Activated CD4-positive, alpha-beta T cell treated with anti-CD3 and anti-CD28 coated beads, Interleukin-2, amount 10 ng/mL, durations not matched to agents 7 days and 5 days (primary cell): ENCODE measurements around the gene PREX1. TPM values are rescaled to one million over a fixed set of nuclear protein-coding genes. Genes with fewer than 3 reads are reported as not detected.
A peak's percentile ranks its signal among the peaks of the same experiment; 100 is the strongest.

Source experiments
- CTCF ChIA-PET: fragments of 350-600 bp; sonication (Branson Sonifier 250); formaldehyde crosslinking; loops from one replicate; lab custom pipeline; 2021; ENCODE audit warnings: antibody characterized with exemption; lab: Charles Lee
- POLR2A ChIA-PET: fragments of 350-600 bp; sonication (Branson Sonifier 250); formaldehyde crosslinking; loops from one replicate; lab custom pipeline; 2021; ENCODE audit warnings: antibody characterized with exemption; lab: Charles Lee
- DNase-seq: peaks from one replicate; pipeline ENCODE4 v3.0.0-alpha.2; 2020
- H3K27ac Mint-ChIP-seq: one replicate; pipeline ENCODE4 v1.8.0; 2021; ENCODE audit warnings: mild to moderate bottlenecking, moderate library complexity, mixed read lengths
- H3K27me3 Mint-ChIP-seq: one replicate; pipeline ENCODE4 v1.8.0; 2021; ENCODE audit warnings: mixed read lengths
- H3K36me3 Mint-ChIP-seq: one replicate; pipeline ENCODE4 v1.8.0; 2021; ENCODE audit warnings: low read depth, mixed read lengths
- H3K4me1 Mint-ChIP-seq: one replicate; pipeline ENCODE4 v1.8.0; 2021; ENCODE audit warnings: mixed read lengths
- H3K4me3 Mint-ChIP-seq: one replicate; pipeline ENCODE4 v1.8.0; 2021; ENCODE audit warnings: mild to moderate bottlenecking, moderate library complexity, mixed read lengths
- H3K9me3 Mint-ChIP-seq: one replicate; pipeline ENCODE4 v1.8.0; 2021; ENCODE audit warnings: mixed read lengths
- total RNA-seq, 2 experiments: library from RNA; stranded (reverse); gene quantifications; one replicate each; pipeline ENCODE4 v1.2.3, GENCODE V29; 2021

The PREX1 gene
- total RNA-seq, 2 experiments from 2014 or later: 81.0 to 86.1 TPM

DNA sequence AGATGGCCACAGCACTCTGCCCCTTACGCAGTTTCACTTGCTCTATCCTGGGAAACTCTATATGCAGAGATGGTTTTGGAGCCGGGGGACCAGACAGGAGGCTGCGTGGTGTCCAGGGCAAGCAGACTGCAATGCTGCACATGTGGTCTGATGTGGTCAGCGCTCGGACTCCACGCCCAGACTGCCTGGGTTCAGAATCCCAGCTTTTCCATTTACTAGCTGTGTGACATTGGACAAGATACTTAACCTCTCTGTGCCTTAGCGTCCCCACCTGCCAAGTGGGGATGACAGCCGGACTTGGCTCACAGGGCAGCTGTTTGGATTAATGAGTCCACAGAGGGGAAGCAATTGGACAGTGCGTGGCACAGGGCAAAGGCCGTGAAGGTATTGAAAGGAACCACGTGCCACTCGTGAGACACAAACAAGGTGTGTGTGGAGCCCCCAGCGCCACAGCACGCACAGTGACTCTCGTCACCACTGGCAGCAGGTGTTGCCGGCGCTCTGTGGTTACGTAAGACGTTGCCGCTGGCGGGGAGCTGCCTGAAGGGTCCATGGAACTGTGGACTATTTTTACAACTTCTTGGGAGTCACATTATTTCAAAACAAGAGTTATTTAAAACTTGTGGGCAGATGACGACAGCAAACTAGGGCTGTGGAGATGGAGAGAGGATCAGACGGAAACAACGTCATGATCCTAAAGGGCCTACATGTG, 201.4 kb downstream of the PREX1 start:
- peaks cover 24% of the 10 kb centered on the region for H3K36me3 Mint-ChIP-seq
- H3K4me1 Mint-ChIP-seq: peaks cover 19% of the 10 kb centered on the region
- POLR2A ChIA-PET: interaction anchor here (0.6 kb wide), 2 partner anchors 259 to 1334 kb away, joined by 3 read pairs; no protein-coding TSS in a partner anchor
- peak overlapping the region; percentile 69 for H3K27ac Mint-ChIP-seq
- H3K9me3 Mint-ChIP-seq: no peaks in the 10 kb centered on the region
- no peak overlapping the region for H3K4me3 Mint-ChIP-seq
- peak; percentile 16 for DNase-seq
- H3K27me3 Mint-ChIP-seq: no peaks in the 10 kb centered on the region
- CTCF ChIA-PET: interaction anchor here (1.0 kb wide), 1 partner anchor 249 kb away, joined by 6 read pairs; no protein-coding TSS in a partner anchor

DNA sequence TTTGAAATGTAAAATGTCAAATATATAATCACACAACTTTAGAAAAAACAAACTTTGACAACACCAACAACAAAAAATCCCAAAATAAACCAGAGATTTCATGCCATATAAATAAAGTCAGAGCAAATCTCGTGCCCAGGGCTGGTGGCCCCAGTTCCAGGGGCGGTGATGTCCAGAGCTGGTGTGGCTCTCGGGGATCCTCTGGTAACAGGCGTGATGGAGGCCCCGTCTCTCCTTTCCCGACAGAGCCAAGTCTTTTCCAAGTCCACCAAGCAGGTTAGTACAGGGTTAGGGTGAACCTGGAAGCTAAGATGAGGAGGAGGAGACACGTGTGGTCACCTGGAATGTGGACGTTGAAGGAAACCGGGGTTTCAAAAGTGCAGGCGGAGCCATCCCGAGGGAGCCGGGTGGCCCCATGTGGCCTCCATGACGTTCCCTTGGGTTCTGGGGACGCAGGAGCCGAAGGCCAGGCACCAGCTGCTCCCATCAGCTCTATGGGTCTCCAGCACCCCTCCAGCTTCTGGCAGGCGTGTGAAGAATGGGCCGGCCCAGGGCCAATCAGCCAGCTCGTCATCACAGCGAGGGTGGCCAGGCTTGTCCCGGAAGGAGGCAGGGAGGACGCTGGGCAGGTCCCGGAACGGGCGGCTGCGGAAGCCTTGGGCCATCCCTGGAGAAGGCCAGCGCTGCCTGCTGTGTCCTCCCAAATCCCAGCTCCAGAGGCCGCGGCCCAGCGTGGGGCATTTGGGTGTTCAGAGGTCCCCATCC, 202.5 kb downstream of the PREX1 start:
- POLR2A ChIA-PET: no interaction called here
- no peak overlapping the region for H3K27ac Mint-ChIP-seq
- no peak for DNase-seq
- H3K4me3 Mint-ChIP-seq: no peak overlapping the region
- CTCF ChIA-PET: interaction anchor here (0.6 kb wide), 1 partner anchor 224 kb away, joined by 3 read pairs; no protein-coding TSS in a partner anchor
- peaks cover 28% of the 10 kb centered on the region for H3K4me1 Mint-ChIP-seq
- no peaks in the 10 kb centered on the region for H3K9me3 Mint-ChIP-seq
- peaks cover 19% of the 10 kb centered on the region for H3K36me3 Mint-ChIP-seq
- no peaks in the 10 kb centered on the region for H3K27me3 Mint-ChIP-seq

DNA sequence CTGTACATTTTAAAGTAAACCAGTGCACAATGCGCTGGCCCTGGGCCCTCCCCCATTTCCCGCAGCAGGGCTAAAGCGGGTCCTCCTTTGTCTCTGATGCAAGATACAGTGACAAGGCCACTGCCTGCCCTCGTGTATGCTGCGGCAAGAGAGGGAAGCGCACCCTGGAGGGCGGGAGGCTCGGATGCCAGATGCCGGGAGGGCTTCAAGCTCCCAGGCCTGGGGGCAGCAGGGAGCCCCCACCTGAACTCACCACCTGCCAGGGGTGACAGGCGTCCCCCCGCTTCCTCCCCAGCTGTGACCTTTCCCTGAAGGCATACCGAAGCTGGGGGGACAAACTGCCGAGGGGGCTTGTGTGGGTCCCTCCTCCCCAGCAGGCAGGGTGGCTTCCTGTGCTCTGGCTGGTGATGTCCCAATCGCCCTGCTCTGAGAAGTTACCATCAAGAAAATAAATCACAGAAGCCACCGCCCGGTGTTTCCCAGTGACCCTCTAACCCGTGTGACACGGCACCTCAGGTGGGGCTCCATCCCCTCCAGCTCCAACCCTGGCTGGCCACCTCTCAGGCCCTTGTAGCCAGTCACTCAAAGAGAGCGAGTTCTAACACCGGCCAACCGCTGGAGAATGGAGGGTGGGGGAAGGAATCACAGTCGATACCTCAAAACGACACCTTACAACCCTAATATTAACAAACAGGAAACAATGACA, 203.3 kb downstream of the PREX1 start:
- no peaks in the 10 kb centered on the region for H3K9me3 Mint-ChIP-seq
- POLR2A ChIA-PET: interaction anchor here (0.6 kb wide), 1 partner anchor 1930 kb away, joined by 4 read pairs; no protein-coding TSS in a partner anchor
- H3K4me3 Mint-ChIP-seq: no peak overlapping the region

GRCh38 chr20:48623906-48624265, 203.9 kb downstream of the PREX1 start:
- Mint-ChIP-seq H3K27me3 (no peaks in the 10 kb centered on the region), H3K4me1 (peaks cover 28% of the 10 kb centered on the region), H3K36me3 (peaks cover 19% of the 10 kb centered on the region), H3K27ac (no peak overlapping the region), H3K4me3 (no peak overlapping the region), H3K9me3 (no peaks in the 10 kb centered on the region)
- ChIA-PET CTCF (interaction anchor here (0.7 to 1.4 kb wide), 2 partner anchors 11 to 897 kb away, joined by 3 to 7 read pairs; no protein-coding TSS in a partner anchor), POLR2A (interaction anchor here (0.6 kb wide), 1 partner anchor 1929 kb away, joined by 4 read pairs; no protein-coding TSS in a partner anchor)
- no peak for DNase-seq

More for the DNA sequence above, 203.3 kb downstream of the PREX1 start:
- DNase-seq: no peak
- Mint-ChIP-seq H3K27me3 (no peaks in the 10 kb centered on the region), H3K36me3 (peaks cover 19% of the 10 kb centered on the region), H3K27ac (no peak overlapping the region), H3K4me1 (peaks cover 28% of the 10 kb centered on the region)
- CTCF ChIA-PET: interaction anchor here (0.7 to 1.4 kb wide), 2 partner anchors 10 to 898 kb away, joined by 3 to 7 read pairs; no protein-coding TSS in a partner anchor

GRCh38 chr20:48623176-48623905, 204.5 kb downstream of the PREX1 start:
- Mint-ChIP-seq H3K27ac (no peak overlapping the region), H3K36me3 (peaks cover 17% of the 10 kb centered on the region), H3K4me1 (peaks cover 28% of the 10 kb centered on the region), H3K4me3 (no peak overlapping the region), H3K9me3 (no peaks in the 10 kb centered on the region), H3K27me3 (no peaks in the 10 kb centered on the region)
- CTCF ChIA-PET: interaction anchor here (0.7 to 4.0 kb wide), 3 partner anchors 9 to 896 kb away, joined by 3 to 12 read pairs (median 7); no protein-coding TSS in a partner anchor
- POLR2A ChIA-PET: interaction anchor here (0.6 kb wide), 1 partner anchor 1929 kb away, joined by 4 read pairs; no protein-coding TSS in a partner anchor
- DNase-seq: no peak

DNA sequence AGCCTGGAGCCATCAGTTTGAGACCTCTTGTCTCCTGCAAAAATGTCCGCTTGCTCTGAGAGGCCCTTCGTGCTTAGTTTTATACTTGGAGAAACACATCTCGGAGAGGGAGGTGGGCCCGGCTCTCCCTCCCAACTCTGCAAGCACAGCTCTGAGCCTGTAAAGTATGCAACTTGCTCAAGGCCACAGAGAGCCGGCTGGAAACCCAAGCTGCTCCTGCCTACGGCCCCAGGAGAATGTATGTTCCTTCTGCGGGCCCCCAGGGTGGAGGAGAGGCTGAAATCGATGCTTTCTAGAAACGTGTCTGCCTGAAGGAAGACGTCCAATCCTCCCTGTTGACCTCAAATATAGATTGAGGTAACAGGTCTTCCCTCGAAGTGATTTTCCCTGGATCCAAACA, 205.4 kb downstream of the PREX1 start:
- Mint-ChIP-seq H3K4me3 (no peak overlapping the region), H3K4me1 (peaks cover 26% of the 10 kb centered on the region), H3K27ac (peak overlapping the region; percentile 0), H3K27me3 (no peaks in the 10 kb centered on the region), H3K9me3 (no peaks in the 10 kb centered on the region), H3K36me3 (peaks cover 17% of the 10 kb centered on the region)
- CTCF ChIA-PET: interaction anchor here (0.7 to 4.0 kb wide), 4 partner anchors 10 to 944 kb away, joined by 3 to 20 read pairs (median 8); no protein-coding TSS in a partner anchor
- no peak for DNase-seq
- POLR2A ChIA-PET: no interaction called here

- H3K9me3 Mint-ChIP-seq: no peaks in the 10 kb centered on the region
- no peak for DNase-seq
- no peak overlapping the region for H3K4me3 Mint-ChIP-seq
- H3K27me3 Mint-ChIP-seq: no peaks in the 10 kb centered on the region
- CTCF ChIA-PET: interaction anchor here (0.7 to 4.0 kb wide), 9 partner anchors 11 to 958 kb away, joined by 3 to 20 read pairs (median 6); no protein-coding TSS in a partner anchor
- POLR2A ChIA-PET: no interaction called here
- no peak overlapping the region for H3K27ac Mint-ChIP-seq
- H3K36me3 Mint-ChIP-seq: peaks cover 8% of the 10 kb centered on the region
- H3K4me1 Mint-ChIP-seq: peaks cover 17% of the 10 kb centered on the region
Measured at GRCh38 chr20:48621376-48622078, 206.3 kb downstream of the PREX1 start.

DNA sequence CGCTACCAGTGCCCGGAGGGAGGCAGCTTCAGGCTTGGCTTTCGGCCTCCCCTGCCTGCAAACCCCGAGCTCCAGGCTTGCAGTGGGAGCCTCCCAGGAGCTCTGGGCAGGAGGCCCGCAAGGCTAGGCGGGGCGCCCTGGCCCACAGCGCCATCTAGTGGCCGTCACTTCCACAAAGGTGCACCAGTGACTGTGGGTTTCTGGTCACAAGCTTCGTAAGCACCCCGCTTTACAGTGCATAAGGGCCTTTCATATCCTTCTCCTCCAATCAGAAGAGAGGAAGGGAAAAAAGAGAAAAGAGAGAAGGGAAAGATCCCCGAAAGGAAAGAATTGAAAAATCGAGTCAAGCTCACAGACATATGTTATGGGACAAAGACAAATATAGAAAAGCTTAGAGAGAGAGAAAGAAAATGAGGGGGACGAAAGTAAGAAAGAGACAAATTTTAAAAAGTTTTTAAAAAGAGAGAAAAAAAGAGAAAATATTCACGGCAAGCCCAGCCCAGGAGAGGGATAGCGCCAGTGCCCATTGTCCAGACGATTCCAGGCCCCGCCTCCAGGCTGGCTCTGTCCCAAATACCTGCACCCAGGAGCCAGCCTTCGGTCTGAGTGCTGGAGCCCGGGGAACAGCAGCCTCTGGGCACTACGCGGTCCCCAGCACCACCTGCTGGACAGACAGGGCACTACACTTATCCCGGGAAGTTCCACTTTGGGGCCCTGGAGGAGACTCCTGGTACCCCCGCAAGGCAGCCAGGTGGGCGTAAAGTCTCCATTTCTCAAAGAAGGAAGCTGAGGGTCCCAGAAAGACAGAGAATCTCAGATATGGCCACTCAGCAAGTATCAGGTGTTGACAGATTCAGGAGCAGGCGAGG, 207.1 kb downstream of the PREX1 start:
- Mint-ChIP-seq H3K27me3 (no peaks in the 10 kb centered on the region), H3K36me3 (peaks cover 3% of the 10 kb centered on the region), H3K9me3 (no peaks in the 10 kb centered on the region), H3K4me3 (peak overlapping the region; percentile 37), H3K27ac (peak overlapping the region; percentile 61), H3K4me1 (peaks cover 12% of the 10 kb centered on the region)
- POLR2A ChIA-PET: interaction anchor here (0.7 kb wide), 1 partner anchor 15 kb away, joined by 4 read pairs; no protein-coding TSS in a partner anchor
- DNase-seq: peak; percentile 78
- CTCF ChIA-PET: interaction anchor here (0.6 to 4.0 kb wide), 26 partner anchors 8 to 1422 kb away, joined by 3 to 20 read pairs (median 3); no protein-coding TSS in a partner anchor

- Mint-ChIP-seq H3K4me3 (no peak overlapping the region), H3K9me3 (no peaks in the 10 kb centered on the region), H3K27me3 (no peaks in the 10 kb centered on the region), H3K4me1 (peaks cover 12% of the 10 kb centered on the region), H3K27ac (no peak overlapping the region), H3K36me3 (peaks cover 3% of the 10 kb centered on the region)
- ChIA-PET POLR2A (interaction anchor here (0.7 kb wide), 1 partner anchor 15 kb away, joined by 4 read pairs; no protein-coding TSS in a partner anchor), CTCF (interaction anchor here (0.6 to 4.0 kb wide), 24 partner anchors 8 to 1421 kb away, joined by 3 to 20 read pairs (median 3); no protein-coding TSS in a partner anchor)
- DNase-seq: no peak
Measured at GRCh38 chr20:48620154-48620506, 207.7 kb downstream of the PREX1 start.
